ENCODE data around the gene ANP32E.
"Not testable (repeated sequence)": the region's sequence is repeated elsewhere in the genome, so short reads cannot be mapped to it uniquely, and the experiment has no call there.

The ANP32E gene

GRCh38 chr1:150212070-150212469 lies 23.8 kb downstream of the ANP32E start:
- no peak for DNase-seq

GRCh38 chr1:150210706-150211105 lies 25.2 kb downstream of the ANP32E start:
- DNase-seq: no peak

GRCh38 chr1:150210091-150210490 lies 25.8 kb downstream of the ANP32E start:
- DNase-seq: no peak

GRCh38 chr1:150208460-150208859 lies 27.5 kb downstream of the ANP32E start:
- not testable (repeated sequence) for DNase-seq

DNA sequence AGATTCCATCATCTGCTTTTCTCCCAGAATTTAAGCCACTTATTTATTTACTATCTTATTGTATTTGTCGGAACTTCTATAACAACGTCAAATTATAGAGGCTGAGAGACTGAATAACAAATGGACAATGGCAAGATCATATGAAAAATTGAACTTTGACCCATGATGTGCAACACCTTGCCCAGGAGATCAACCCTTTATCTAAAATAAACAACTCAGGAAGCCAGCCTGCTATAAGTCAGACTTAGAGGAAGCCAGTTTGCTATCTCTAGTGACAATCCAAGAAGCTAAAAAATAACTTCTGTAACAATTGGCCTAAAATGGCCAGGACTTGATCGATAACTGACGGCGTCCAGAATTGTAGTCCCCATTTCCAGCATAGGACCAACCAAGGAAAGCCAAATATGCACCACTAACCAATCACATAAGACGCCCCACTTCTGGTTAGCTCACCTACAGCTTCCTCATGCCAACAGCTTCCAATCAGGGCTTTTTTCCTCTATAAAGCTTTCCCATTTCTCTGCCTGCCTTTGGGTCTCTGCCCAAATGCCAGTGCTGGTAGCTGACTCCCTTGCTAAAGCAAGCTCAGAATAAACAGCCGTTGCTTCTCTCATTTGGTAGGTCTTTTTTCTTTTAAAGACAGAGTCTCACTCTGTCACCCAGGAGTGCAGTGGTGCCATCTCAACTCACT lies 28.5 kb downstream of the ANP32E start:
- DNase-seq: no peak

DNA sequence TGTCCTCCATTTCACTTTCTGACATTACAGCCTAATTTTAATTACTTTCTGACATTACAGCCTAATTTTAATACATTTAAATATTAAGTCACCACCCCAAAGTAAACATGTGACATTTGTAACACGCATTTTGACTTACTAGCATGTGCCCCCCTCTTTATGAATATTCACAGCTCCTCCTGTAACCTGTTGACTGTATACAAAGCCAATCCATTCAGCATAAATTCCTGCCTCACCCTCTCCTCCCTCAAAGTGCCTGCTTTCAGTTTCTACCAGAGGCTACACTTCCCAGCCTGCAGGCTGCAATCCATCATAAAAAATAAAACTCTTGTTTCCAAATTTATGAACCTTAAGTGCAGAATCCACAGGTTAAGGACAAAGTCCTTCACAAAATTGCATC lies 39.5 kb downstream of the ANP32E start:
- DNase-seq: no peak

DNA sequence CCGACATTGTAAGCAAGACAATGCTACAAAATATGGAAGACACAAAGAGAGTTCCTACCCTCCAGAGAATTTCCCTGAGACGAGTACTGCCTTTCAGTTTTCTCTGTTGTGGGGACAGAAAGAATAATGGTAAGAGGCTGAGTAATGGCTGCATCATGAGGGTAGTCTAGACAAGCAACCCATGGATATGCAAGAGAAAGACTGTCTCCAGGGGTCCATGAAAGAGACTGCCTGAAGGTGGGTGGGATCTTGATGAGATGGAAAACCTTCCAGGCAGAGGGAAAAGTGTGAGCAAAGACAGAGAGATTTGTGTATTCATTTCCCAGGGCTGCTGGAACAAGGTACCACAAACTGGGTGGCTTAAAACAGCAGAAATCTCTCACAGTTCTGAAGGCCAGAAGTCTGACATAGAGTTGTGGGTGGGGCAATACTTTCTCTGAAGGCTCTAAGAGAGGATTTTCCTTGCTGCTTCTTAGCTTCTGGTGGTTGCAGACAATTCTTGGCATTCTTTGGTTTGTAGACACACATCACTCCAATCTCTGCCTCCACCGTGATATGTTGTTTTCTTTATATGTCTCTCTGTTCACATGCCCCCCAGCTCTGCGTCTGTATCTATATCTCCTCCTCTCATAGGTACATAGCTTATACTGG lies 41.4 kb downstream of the ANP32E start:
- no peak for DNase-seq

GRCh38 chr1:150192012-150192411 lies 43.9 kb downstream of the ANP32E start:
- DNase-seq: no peak

DNA sequence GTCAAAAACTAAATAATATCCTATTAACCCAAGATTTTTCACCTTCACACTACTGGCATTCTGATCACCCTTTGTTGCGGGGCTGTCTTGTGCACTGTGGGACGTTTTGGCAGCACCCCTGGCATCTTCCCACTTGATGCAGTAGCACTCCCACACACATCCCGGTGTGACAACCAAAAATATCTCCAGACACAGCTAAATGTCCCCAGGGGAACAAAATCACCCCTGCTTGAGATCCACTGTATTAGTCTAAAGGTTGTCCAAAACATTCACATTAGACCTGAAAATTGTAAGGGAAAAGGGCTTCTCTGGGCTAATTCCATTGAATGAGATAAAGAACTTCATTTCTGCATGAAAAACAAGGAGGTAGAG lies 48.4 kb downstream of the ANP32E start:
- no peak for DNase-seq

- peak; percentile 29 for DNase-seq
Observed at GRCh38 chr1:150186789-150187559, 48.9 kb downstream of the ANP32E start.

DNA sequence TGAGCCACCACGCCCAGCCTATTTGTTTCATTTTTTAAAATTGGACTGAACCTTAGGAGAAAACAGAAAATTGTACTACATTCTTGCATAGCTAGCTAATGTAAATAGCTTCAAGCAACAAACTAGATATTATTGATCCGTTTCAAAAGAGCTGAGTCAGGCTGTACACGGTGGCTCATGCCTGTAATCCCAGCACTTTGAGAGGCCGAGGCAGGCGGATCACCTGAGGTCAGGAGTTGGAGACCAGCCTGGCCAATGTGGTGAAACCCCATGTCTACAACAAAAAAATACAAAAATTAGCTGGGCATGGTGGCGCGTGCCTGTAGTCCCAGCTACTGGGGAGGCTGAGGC lies 49.5 kb downstream of the ANP32E start:
- not testable (repeated sequence) for DNase-seq

DNA sequence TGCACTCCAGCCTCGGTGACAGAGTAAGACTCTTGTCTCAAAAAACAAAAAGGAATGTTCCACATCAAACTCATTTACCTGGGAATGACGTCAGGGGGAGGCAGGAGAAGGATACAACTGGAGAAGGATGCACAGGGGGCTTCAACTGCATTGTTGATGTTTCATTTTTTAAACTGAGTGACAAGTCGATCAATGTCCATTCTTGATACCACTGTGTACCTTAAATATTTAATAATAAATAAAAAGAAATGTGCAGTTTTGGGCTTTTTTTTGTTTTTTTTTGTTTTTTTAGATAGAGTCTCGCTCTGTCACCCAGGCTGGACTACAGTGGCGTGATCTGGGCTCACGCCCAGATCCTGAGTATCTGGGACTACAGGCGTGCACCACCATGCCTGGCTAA lies 50.4 kb downstream of the ANP32E start:
- DNase-seq: no peak

DNA sequence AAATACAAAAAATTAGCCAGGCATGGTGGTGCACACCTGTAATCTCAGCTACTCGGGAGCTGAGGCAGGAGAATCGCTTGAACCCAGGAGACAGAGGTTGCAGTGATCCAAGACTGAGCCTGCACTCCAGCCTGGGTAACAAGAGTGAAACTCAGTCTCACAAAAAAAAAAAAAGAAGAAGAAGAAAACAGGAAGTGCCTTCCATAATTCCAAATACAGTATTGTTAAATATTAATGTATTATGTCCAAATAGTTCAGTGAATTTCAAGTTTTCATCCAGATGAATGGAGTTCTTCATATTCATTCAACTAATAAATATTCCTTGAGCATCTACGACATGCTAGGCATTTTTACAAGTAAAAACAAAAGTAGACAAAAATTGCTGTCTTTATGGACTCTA lies 52.9 kb downstream of the ANP32E start:
- no peak for DNase-seq

- DNase-seq: no peak
Observed at GRCh38 chr1:150182247-150182646, 53.7 kb downstream of the ANP32E start.

GRCh38 chr1:150180474-150180873 lies 55.4 kb downstream of the ANP32E start:
- DNase-seq: no peak

GRCh38 chr1:150179867-150180266 lies 56.0 kb downstream of the ANP32E start:
- no peak for DNase-seq

- DNase-seq: no peak
Observed at GRCh38 chr1:150178548-150178947, 57.4 kb downstream of the ANP32E start.

GRCh38 chr1:150176593-150176992 lies 59.3 kb downstream of the ANP32E start:
- DNase-seq: no peak

DNA sequence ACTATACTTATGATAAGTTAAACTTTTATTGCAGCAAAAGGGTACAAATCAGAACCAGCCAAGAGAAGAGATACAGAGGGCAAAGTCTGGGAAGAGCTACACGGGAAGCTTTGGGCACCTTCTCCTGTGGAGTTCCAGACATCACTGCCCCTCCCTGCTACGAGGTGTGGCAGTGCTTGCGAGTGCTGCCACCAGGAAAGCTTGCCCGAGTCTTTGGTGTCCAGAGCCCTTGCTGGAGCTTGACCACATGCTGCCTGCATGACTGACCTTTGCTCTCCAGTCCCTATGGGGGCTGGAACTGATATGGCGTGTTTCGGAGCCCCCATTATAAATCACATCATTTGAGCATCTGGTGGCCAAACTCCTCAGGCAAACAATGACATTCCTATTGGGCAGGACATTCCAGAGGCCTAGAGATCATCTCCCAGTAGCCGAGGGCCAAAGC lies 62.7 kb downstream of the ANP32E start:
- DNase-seq: no peak

- DNase-seq: no peak
Observed at GRCh38 chr1:150171801-150172200, 64.1 kb downstream of the ANP32E start.

GRCh38 chr1:150168960-150169601 lies 66.8 kb downstream of the ANP32E start:
- DNase-seq: peak; percentile 22
